HFFc6 (cell line): ENCODE results near the gene HMCN1. TPM values are rescaled to one million over a fixed set of nuclear protein-coding genes. Genes with fewer than 3 reads are reported as not detected.

Experiments
- DNase-seq: peaks from one replicate; pipeline ENCODE4 v3.0.0-alpha.2; 2018
- H3K27ac Mint-ChIP-seq: 2 replicates; pipeline ENCODE4 v1.8.0; 2020; ENCODE audit warnings: mild to moderate bottlenecking, mixed read lengths
- H3K27me3 Mint-ChIP-seq: 2 replicates; pipeline ENCODE4 v1.8.0; 2021; ENCODE audit warnings: mild to moderate bottlenecking, moderate library complexity, mixed read lengths; ENCODE audit not compliant: insufficient read depth
- H3K36me3 Mint-ChIP-seq: 2 replicates; pipeline ENCODE4 v1.8.0; 2021; ENCODE audit warnings: low read depth, mixed read lengths
- H3K4me1 Mint-ChIP-seq: 2 replicates; pipeline ENCODE4 v1.8.0; 2020; ENCODE audit warnings: low read depth, mixed read lengths
- H3K4me3 Mint-ChIP-seq: 2 replicates; pipeline ENCODE4 v1.8.0; 2020; ENCODE audit warnings: mild to moderate bottlenecking, moderate library complexity, mixed read lengths
- H3K9me3 Mint-ChIP-seq: 2 replicates; pipeline ENCODE4 v1.8.0; 2020; ENCODE audit warnings: mild to moderate bottlenecking, mixed read lengths
- total RNA-seq, 6 experiments: library from RNA; stranded (reverse); fragmentation: NEBNext Ultra II Directional; extraction: Animal tissue kit (Norgen Biotek cat#: 25700); gene quantifications; 2 replicates in 1 of 6; 3 replicates in 5 of 6; pipeline ENCODE4 v1.2.3, GENCODE V29; 2021
- TF ChIP-seq, protein P1 (sequence below): fragments of 200-600 bp; sonication (generic); IDR thresholded peaks from 2 replicates; pipeline ENCODE4 v1.5.0; 2021; ENCODE audit warnings: antibody characterized with exemption, mild to moderate bottlenecking

The HMCN1 gene
- total RNA-seq, 6 experiments from 2014 or later: 1.2 to 1.8 (median 1.5) TPM

- Mint-ChIP-seq H3K36me3 (no peaks in the 10 kb centered on the region), H3K4me1 (peaks cover 32% of the 10 kb centered on the region), H3K9me3 (no peaks in the 10 kb centered on the region), H3K27me3 (no peaks in the 10 kb centered on the region), H3K4me3 (no peak overlapping the region), H3K27ac (no peak overlapping the region)
- TF ChIP-seq, protein P1, sequence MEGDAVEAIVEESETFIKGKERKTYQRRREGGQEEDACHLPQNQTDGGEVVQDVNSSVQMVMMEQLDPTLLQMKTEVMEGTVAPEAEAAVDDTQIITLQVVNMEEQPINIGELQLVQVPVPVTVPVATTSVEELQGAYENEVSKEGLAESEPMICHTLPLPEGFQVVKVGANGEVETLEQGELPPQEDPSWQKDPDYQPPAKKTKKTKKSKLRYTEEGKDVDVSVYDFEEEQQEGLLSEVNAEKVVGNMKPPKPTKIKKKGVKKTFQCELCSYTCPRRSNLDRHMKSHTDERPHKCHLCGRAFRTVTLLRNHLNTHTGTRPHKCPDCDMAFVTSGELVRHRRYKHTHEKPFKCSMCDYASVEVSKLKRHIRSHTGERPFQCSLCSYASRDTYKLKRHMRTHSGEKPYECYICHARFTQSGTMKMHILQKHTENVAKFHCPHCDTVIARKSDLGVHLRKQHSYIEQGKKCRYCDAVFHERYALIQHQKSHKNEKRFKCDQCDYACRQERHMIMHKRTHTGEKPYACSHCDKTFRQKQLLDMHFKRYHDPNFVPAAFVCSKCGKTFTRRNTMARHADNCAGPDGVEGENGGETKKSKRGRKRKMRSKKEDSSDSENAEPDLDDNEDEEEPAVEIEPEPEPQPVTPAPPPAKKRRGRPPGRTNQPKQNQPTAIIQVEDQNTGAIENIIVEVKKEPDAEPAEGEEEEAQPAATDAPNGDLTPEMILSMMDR: no peak
- DNase-seq: peak; percentile 20
These were observed 200.4 kb downstream of the HMCN1 start for GRCh38 chr1:185934476-185935189.

- no peak for DNase-seq
- TF ChIP-seq, protein P1: no peak
- no peak overlapping the region for H3K4me3 Mint-ChIP-seq
- no peak overlapping the region for H3K27ac Mint-ChIP-seq
- H3K9me3 Mint-ChIP-seq: no peaks in the 10 kb centered on the region
- no peaks in the 10 kb centered on the region for H3K36me3 Mint-ChIP-seq
- peaks cover 27% of the 10 kb centered on the region for H3K4me1 Mint-ChIP-seq
- H3K27me3 Mint-ChIP-seq: no peaks in the 10 kb centered on the region
These were observed 201.2 kb downstream of the HMCN1 start for GRCh38 chr1:185935360-185935759.

GRCh38 chr1:185936641-185937040 lies 202.4 kb downstream of the HMCN1 start:
- TF ChIP-seq, protein P1: no peak
- H3K4me3 Mint-ChIP-seq: no peak overlapping the region
- DNase-seq: no peak
- peaks cover 27% of the 10 kb centered on the region for H3K4me1 Mint-ChIP-seq
- no peaks in the 10 kb centered on the region for H3K9me3 Mint-ChIP-seq
- no peaks in the 10 kb centered on the region for H3K36me3 Mint-ChIP-seq
- no peak overlapping the region for H3K27ac Mint-ChIP-seq
- no peaks in the 10 kb centered on the region for H3K27me3 Mint-ChIP-seq

DNA sequence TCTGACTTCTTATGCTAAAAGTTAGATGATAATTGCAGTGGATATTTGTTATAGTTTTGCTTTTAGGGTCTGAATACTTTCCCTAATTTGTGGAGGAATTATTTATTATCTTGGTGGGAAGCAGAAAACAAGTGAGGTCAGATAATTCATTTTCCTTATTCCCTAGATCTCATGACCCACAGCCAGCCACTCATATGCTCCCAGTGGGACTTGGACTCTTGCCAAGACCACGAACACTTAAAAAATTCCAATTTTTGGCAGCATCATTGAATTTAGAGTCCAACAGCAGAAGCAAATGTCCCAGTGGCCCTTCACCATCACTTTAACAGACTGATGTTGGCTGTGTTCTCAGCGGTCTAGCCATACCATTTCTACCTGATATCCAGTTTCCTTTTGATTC lies 204.2 kb downstream of the HMCN1 start:
- H3K36me3 Mint-ChIP-seq: no peaks in the 10 kb centered on the region
- H3K27ac Mint-ChIP-seq: no peak overlapping the region
- TF ChIP-seq, protein P1: no peak
- H3K4me1 Mint-ChIP-seq: peaks cover 27% of the 10 kb centered on the region
- DNase-seq: no peak
- no peaks in the 10 kb centered on the region for H3K9me3 Mint-ChIP-seq
- H3K27me3 Mint-ChIP-seq: no peaks in the 10 kb centered on the region
- 0 out of 2 replicates have a peak overlapping the region, but pooled peaks have one; percentile 8 for H3K4me3 Mint-ChIP-seq

- DNase-seq: no peak
- H3K36me3 Mint-ChIP-seq: no peaks in the 10 kb centered on the region
- no peak overlapping the region for H3K4me3 Mint-ChIP-seq
- H3K27ac Mint-ChIP-seq: no peak overlapping the region
- H3K9me3 Mint-ChIP-seq: no peaks in the 10 kb centered on the region
- peaks cover 27% of the 10 kb centered on the region for H3K4me1 Mint-ChIP-seq
- TF ChIP-seq, protein P1: no peak
- H3K27me3 Mint-ChIP-seq: no peaks in the 10 kb centered on the region
These were observed 205.0 kb downstream of the HMCN1 start for GRCh38 chr1:185939142-185939541.
